Esophagus squamous epithelium (tissue), 5 donors: ENCODE measurements around the gene BSPRY. TPM values are rescaled to one million over a fixed set of nuclear protein-coding genes. Genes with fewer than 3 reads are reported as not detected.

Experiments used
- DNase-seq: peaks from one replicate; lab custom pipeline; 2025; lab: John Stamatoyannopoulos, UW
- H3K27ac ChIP-seq, 4 donors: fragments of 200-600 bp; sonication (generic); one replicate each; pipeline ENCODE4 v1.5.1; 2016 to 2019; ENCODE audit warnings: mild to moderate bottlenecking in 1 of 4
- H3K27me3 ChIP-seq, 4 donors: fragments of 200-600 bp; sonication (generic); 1 replicate in 3 of 4; 2 replicates in 1 of 4; pipeline versions ENCODE4 v1.5.1 to v1.6.0; 2017 to 2021; ENCODE audit warnings: antibody characterized with exemption in 1 of 4
- H3K36me3 ChIP-seq, 3 donors: fragments of 200-600 bp; sonication (generic); one replicate each; pipeline ENCODE4 v1.5.1; 2016 to 2019
- H3K4me1 ChIP-seq, 3 donors: fragments of 200-600 bp; sonication (generic); one replicate each; pipeline ENCODE4 v1.5.1; 2017 to 2019
- H3K4me3 ChIP-seq, 4 donors: fragments of 200-600 bp; sonication (generic); 1 replicate in 3 of 4; 2 replicates in 1 of 4; pipeline ENCODE4 v1.5.1; 2016 to 2019; ENCODE audit warnings: mild to moderate bottlenecking in 2 of 4, moderate library complexity in 1 of 4
- H3K9me3 ChIP-seq, 3 donors: fragments of 200-600 bp; sonication (generic); one replicate each; pipeline ENCODE4 v1.5.1; 2016 to 2019
- POLR2A ChIP-seq, 4 donors: fragments of 450-650 bp; IDR thresholded peaks; one replicate each; pipeline ENCODE4 v1.6.1; 2017; ENCODE audit warnings: antibody characterized with exemption in 4 of 4, mild to moderate bottlenecking in 4 of 4, moderate library complexity in 3 of 4
- WGBS, 2 donors: methylation state at CpG; one replicate each; pipeline ENCODE4 v1.1.5; 2018; 5-methylcytosine and 5-hydroxymethylcytosine counted together
- intact Hi-C: fragments of 100-400 bp; cut with DNase I; formaldehyde crosslinking; loops from one replicate; pipeline ENCODE4 v1.15.0; 2022
- total RNA-seq, 4 donors: library from RNA; depleted of rRNA; stranded (reverse); fragments of >200 nt; gene quantifications; one replicate each; pipeline ENCODE4 v1.1.0, GENCODE V29; 2016
- TF ChIP-seq, protein P1 (sequence below), 6 experiments: fragments of 450-650 bp in 4 of 6; fragments of 200-600 bp in 2 of 6; sonication (generic) in 2 of 6; IDR thresholded peaks; one replicate each; pipeline ENCODE4 v1.5.1; 2016 to 2019; ENCODE audit warnings: antibody characterized with exemption in 6 of 6, mild to moderate bottlenecking in 4 of 6, moderate library complexity in 4 of 6
- donor health status: DM: yes; HTN: yes; CAD: no.

The BSPRY gene
- total RNA-seq, 4 donors from 2014 or later = 18.1 to 50.1 (median 37.6) TPM

DNA sequence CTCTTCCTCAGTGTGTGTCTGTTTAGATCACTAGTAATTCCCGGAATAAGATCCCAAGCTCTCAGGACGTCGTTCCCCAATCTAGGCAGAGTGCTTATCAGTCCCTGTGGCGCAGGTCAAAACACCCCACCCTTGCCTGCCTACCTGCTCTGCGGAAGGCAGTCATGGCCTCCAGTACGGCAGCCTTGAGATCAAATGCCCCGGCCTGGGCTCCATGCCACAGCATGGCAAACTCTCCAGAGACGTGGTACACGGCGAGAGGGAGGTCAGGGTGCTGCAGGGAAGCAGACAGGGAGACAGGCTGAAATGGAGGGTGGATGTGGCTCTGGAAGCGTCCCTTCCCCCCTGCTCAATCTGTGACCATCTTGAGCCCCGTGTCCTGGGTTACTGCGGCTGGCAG is 39.5 kb downstream of the BSPRY start:
- intact Hi-C loops = no loop called here
- Histone ChIP-seq H3K27me3 (no peaks in the 10 kb centered on the region), H3K36me3 (peaks cover 38 to 80% (median 38%) of the 10 kb centered on the region in 3 donors), H3K9me3 (no peaks in the 10 kb centered on the region), H3K4me1 (peaks cover 0 to 13% (median 5%) of the 10 kb centered on the region in 3 donors), H3K4me3 (no peak overlapping the region), H3K27ac (no peak overlapping the region)
- no peak for DNase-seq
- 86% methylated on average over 6 of the region's 13 CpGs; no CpG with 5 or more reads in 1 of the 2 donors for WGBS, 2 donors
- no peak for TF ChIP-seq POLR2A (IDR thresholded peaks at IDR 0.05)
- TF ChIP-seq, protein P1, sequence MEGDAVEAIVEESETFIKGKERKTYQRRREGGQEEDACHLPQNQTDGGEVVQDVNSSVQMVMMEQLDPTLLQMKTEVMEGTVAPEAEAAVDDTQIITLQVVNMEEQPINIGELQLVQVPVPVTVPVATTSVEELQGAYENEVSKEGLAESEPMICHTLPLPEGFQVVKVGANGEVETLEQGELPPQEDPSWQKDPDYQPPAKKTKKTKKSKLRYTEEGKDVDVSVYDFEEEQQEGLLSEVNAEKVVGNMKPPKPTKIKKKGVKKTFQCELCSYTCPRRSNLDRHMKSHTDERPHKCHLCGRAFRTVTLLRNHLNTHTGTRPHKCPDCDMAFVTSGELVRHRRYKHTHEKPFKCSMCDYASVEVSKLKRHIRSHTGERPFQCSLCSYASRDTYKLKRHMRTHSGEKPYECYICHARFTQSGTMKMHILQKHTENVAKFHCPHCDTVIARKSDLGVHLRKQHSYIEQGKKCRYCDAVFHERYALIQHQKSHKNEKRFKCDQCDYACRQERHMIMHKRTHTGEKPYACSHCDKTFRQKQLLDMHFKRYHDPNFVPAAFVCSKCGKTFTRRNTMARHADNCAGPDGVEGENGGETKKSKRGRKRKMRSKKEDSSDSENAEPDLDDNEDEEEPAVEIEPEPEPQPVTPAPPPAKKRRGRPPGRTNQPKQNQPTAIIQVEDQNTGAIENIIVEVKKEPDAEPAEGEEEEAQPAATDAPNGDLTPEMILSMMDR (IDR thresholded peaks at IDR 0.05) = no peak

DNA sequence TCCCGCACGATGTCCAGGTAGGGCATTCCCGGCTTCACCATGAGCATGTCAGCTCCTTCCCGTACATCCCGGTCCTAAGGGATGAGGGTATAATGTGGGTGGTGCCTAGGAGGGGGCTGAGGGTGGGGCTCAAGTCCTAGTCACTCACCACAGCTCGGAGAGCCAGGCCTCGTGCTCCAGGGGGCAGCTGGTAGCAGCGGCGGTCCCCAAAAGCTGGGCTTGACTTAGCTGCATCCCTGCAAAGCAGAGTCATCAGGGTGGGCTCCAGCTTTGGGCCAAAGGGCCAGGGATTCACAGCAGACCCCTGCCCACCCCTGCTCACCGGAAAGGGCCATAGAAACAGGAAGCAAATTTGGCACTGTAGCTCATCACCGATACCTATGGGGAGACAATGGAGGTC is 40.1 kb downstream of the BSPRY start:
- TF ChIP-seq, protein P1 (IDR thresholded peaks at IDR 0.05) = no peak
- TF ChIP-seq POLR2A (IDR thresholded peaks at IDR 0.05) = no peak
- Histone ChIP-seq H3K36me3 (peaks cover 38 to 87% (median 38%) of the 10 kb centered on the region in 3 donors), H3K27ac (no peak overlapping the region), H3K27me3 (no peaks in the 10 kb centered on the region), H3K4me1 (peaks cover 0 to 9% (median 5%) of the 10 kb centered on the region in 3 donors), H3K9me3 (no peaks in the 10 kb centered on the region), H3K4me3 (no peak overlapping the region)
- intact Hi-C loops = no loop called here
- DNase-seq = no peak
- WGBS, 2 donors = 90 to 100% methylated on average over 2 to 3 of the region's 11 CpGs

- 90 to 100% methylated on average over 1 to 4 of the region's 17 CpGs for WGBS, 2 donors
- H3K36me3 ChIP-seq = peaks cover 38 to 96% (median 38%) of the 10 kb centered on the region in 3 donors
Measured at GRCh38 chr9:113390192-113390960, 41.0 kb downstream of the BSPRY start.

GRCh38 chr9:113391917-113392316 is 42.6 kb downstream of the BSPRY start:
- DNase-seq = no peak
- peaks cover 38 to 88% (median 38%) of the 10 kb centered on the region in 3 donors for H3K36me3 ChIP-seq
- H3K4me1 ChIP-seq = peaks cover 0 to 2% (median 0%) of the 10 kb centered on the region in 3 donors
- intact Hi-C loops = no loop called here
- no peak for TF ChIP-seq POLR2A (IDR thresholded peaks at IDR 0.05)
- TF ChIP-seq, protein P1 (IDR thresholded peaks at IDR 0.05) = no peak
- H3K4me3 ChIP-seq = no peak overlapping the region
- H3K27me3 ChIP-seq = no peaks in the 10 kb centered on the region
- no peak overlapping the region for H3K27ac ChIP-seq
- H3K9me3 ChIP-seq = no peaks in the 10 kb centered on the region
- 89 to 95% methylated on average over 3 to 4 of the region's 7 CpGs for WGBS, 2 donors

More at GRCh38 chr9:113390192-113390960, 41.0 kb downstream of the BSPRY start:
- no peak for DNase-seq
- Histone ChIP-seq H3K4me1 (peaks cover 0 to 5% (median 3%) of the 10 kb centered on the region in 3 donors), H3K9me3 (no peaks in the 10 kb centered on the region), H3K27ac (no peak overlapping the region), H3K4me3 (no peak overlapping the region), H3K27me3 (no peaks in the 10 kb centered on the region)
- TF ChIP-seq, protein P1 (IDR thresholded peaks at IDR 0.05) = no peak
- no peak for TF ChIP-seq POLR2A (IDR thresholded peaks at IDR 0.05)
- intact Hi-C loops = no loop called here

DNA sequence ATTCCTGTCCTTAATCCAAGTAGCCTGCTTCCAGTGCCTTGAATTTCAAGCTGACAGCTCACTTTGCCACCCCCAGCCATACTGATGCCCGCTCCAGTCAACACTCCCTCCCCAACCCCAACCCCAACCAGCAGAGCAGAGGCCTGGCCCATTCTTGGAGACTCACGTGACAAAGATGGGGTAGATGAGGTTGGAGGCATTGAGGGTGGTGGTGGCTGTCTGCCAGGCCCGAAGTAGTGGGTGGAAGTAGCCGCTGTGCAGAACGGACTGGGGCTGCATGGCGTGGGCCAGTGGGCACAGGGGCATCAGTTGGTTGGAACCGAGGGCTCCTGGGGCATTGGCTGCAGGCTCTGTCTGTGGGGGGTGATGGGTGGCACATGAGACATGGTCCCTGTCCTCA is 43.9 kb downstream of the BSPRY start:
- no peak for TF ChIP-seq POLR2A (IDR thresholded peaks at IDR 0.05)
- TF ChIP-seq, protein P1 (IDR thresholded peaks at IDR 0.05) = no peak
- Histone ChIP-seq H3K27ac (no peak overlapping the region), H3K36me3 (peaks cover 30 to 74% (median 36%) of the 10 kb centered on the region in 3 donors), H3K9me3 (no peaks in the 10 kb centered on the region), H3K27me3 (no peaks in the 10 kb centered on the region), H3K4me1 (peaks cover 3 to 16% (median 7%) of the 10 kb centered on the region in 3 donors), H3K4me3 (no peak overlapping the region)
- no peak for DNase-seq
- intact Hi-C loops = no loop called here
- WGBS, 2 donors = 85 to 93% methylated on average over 4 to 5 of the region's 7 CpGs
